Naive B cell (primary cell): ENCODE data around the gene ARID3B. TPM values are rescaled to one million over a fixed set of nuclear protein-coding genes. Genes with fewer than 3 reads are reported as not detected.
"Not testable (repeated sequence)": the region's sequence is repeated elsewhere in the genome, so short reads cannot be mapped to it uniquely, and the experiment has no call there.

Experiments
- ATAC-seq, 2 donors: fragments of 150-1000 bp; cut with Tn5 transposase; 2 replicates each; pipeline ENCODE4 v1.10.0; 2021; ENCODE audit warnings: low read depth in 2 of 2, mild to moderate bottlenecking in 2 of 2, moderate library complexity in 2 of 2
- DNase-seq: peaks from one replicate; pipeline ENCODE4 v3.0.0; 2022
- H3K27ac Mint-ChIP-seq, 6 donors: one replicate each; pipeline ENCODE4 v1.8.0; 2020 to 2022; ENCODE audit warnings: mild to moderate bottlenecking in 6 of 6, mixed read lengths in 6 of 6, moderate library complexity in 5 of 6, inconsistent platforms in 2 of 6
- H3K27me3 Mint-ChIP-seq, 3 donors: one replicate each; pipeline ENCODE4 v1.8.0; 2021 to 2022; ENCODE audit warnings: mixed read lengths in 3 of 3, mild to moderate bottlenecking in 1 of 3
- H3K36me3 Mint-ChIP-seq, 2 donors: one replicate each; pipeline ENCODE4 v1.8.0; 2020 to 2022; ENCODE audit warnings: mixed read lengths in 2 of 2, inconsistent platforms in 1 of 2, mild to moderate bottlenecking in 1 of 2
- H3K4me1 Mint-ChIP-seq, 3 donors: one replicate each; pipeline ENCODE4 v1.8.0; 2020 to 2022; ENCODE audit warnings: mixed read lengths in 3 of 3, inconsistent platforms in 1 of 3, mild to moderate bottlenecking in 1 of 3, moderate library complexity in 1 of 3
- H3K4me3 Mint-ChIP-seq, 8 donors: one replicate each; pipeline ENCODE4 v1.8.0; 2020 to 2022; ENCODE audit warnings: mild to moderate bottlenecking in 8 of 8, mixed read lengths in 8 of 8, moderate library complexity in 8 of 8, inconsistent platforms in 2 of 8
- H3K9me3 Mint-ChIP-seq, 7 donors: one replicate each; pipeline ENCODE4 v1.8.0; 2020 to 2022; ENCODE audit warnings: mixed read lengths in 7 of 7, mild to moderate bottlenecking in 5 of 7, inconsistent platforms in 2 of 7, moderate library complexity in 1 of 7
- polyA plus RNA-seq, 6 donors: library from polyadenylated mRNA; unstranded; fragments of 300-500 nt; fragmentation: Illumina TruSeq; gene quantifications; one replicate each; pipeline ENCODE4 v1.2.3, GENCODE V29; 2021; ENCODE audit warnings: low read depth in 6 of 6

Gene ARID3B
- polyA plus RNA-seq, 6 donors from 2014 or later, result 3.0 to 13.6 (median 5.4) TPM

DNA sequence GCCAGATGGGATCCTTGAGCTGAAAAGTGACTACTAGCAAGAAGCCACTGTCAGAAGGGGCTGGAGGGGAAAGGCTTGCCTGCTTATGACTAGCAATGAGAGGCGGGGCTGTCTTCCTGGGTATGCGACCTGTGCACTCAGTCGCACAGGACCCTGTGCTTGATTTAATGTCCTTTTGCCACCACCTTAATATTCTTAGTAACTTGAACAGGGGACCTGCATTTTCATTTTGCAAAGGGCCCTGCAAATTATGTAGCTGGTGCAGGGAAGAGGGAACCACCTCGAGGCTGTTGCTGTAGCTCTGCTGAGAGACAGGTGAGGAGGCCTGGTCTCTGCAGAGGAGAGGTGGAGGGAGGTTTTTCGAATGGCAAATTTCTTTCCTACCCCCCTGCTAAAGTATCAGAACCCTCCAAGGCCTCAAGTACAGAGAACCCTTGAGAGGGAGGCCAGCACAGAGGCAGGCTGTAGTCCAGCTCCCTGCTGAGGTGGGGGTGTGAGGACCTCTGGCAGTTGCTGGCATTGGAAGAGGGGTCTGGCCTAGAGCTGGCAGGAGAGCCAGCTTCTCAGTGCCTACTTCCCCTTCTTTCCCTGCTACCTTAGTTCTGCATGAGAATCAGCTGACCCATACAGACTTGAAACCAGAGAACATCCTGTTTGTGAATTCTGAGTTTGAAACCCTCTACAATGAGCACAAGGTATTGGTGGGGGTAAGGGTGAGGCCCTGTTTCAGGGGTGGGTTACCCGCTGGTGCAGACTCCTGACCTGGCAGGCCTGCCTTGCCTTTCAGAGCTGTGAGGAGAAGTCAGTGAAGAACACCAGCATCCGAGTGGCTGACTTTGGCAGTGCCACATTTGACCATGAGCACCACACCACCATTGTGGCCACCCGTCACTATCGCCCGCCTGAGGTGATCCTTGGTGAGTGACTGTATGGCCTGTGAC is 86.0 kb downstream of the ARID3B start:
- DNase-seq (peak; percentile 74), ATAC-seq (peak; percentile 78 to 81)
- H3K27me3 Mint-ChIP-seq, result no peaks in the 10 kb centered on the region
- peak overlapping the region; percentile 65 to 89 (median 76) for H3K4me3 Mint-ChIP-seq
- H3K27ac Mint-ChIP-seq, result peak overlapping the region; percentile 90 to 99 (median 96)
- no peaks in the 10 kb centered on the region for H3K9me3 Mint-ChIP-seq
- peaks cover 4 to 8% of the 10 kb centered on the region in 2 donors for H3K36me3 Mint-ChIP-seq
- H3K4me1 Mint-ChIP-seq, result peaks cover 55 to 68% (median 58%) of the 10 kb centered on the region in 3 donors

DNA sequence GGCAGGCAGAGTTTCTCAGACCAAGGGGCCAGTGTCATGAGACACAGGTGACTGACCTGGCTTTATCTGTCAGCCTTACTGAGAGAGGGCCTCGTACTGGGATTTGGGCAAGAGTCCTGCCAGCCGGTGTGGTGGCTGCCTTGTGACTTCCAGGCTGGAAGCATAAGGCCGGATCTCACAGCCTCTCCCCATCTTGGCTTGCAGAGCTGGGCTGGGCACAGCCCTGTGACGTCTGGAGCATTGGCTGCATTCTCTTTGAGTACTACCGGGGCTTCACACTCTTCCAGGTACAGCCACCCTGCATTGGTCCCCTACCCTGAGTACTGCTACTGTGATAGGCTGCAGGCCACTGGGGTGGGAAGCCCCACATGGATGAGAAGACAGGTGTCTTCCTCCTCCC is 86.7 kb downstream of the ARID3B start:
- peaks cover 4 to 8% of the 10 kb centered on the region in 2 donors for H3K36me3 Mint-ChIP-seq

DNA sequence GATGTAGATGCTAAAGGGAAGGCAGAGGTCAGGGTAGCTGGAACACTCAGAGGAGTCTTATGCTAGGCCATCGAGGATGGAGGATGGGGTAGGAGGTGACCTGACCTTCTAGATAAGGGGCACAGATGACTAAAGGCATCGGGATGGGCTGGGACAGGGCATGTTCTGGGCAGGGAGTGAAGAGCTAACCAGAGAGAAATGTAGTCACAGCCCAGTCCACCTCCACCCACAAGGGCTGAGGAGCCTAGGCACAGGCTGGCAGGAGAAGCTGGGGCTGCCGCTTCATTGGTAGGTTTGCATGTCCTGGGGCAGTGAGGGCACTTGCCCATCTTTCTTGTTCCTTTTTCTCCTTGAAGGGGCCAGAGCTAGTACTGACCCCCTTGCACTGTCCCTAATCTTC is 87.2 kb downstream of the ARID3B start:
- H3K4me1 Mint-ChIP-seq, result peaks cover 56 to 71% (median 57%) of the 10 kb centered on the region in 3 donors
- H3K27me3 Mint-ChIP-seq, result no peaks in the 10 kb centered on the region
- H3K36me3 Mint-ChIP-seq, result peaks cover 4 to 8% of the 10 kb centered on the region in 2 donors
- ATAC-seq, result no peak
- peak overlapping the region in 4 of 8 donors; percentile 44 to 89 (median 74) for H3K4me3 Mint-ChIP-seq
- H3K27ac Mint-ChIP-seq, result peak overlapping the region; percentile 16 to 99 (median 89)
- no peaks in the 10 kb centered on the region for H3K9me3 Mint-ChIP-seq
- DNase-seq, result no peak

More for the DNA sequence above, 86.7 kb downstream of the ARID3B start:
- H3K4me3 Mint-ChIP-seq, result peak overlapping the region; percentile 65 to 89 (median 76)
- H3K4me1 Mint-ChIP-seq, result peaks cover 56 to 71% (median 57%) of the 10 kb centered on the region in 3 donors
- ATAC-seq, result no peak
- H3K9me3 Mint-ChIP-seq, result no peaks in the 10 kb centered on the region
- H3K27me3 Mint-ChIP-seq, result no peaks in the 10 kb centered on the region
- no peak for DNase-seq
- H3K27ac Mint-ChIP-seq, result peak overlapping the region; percentile 90 to 99 (median 96)

DNA sequence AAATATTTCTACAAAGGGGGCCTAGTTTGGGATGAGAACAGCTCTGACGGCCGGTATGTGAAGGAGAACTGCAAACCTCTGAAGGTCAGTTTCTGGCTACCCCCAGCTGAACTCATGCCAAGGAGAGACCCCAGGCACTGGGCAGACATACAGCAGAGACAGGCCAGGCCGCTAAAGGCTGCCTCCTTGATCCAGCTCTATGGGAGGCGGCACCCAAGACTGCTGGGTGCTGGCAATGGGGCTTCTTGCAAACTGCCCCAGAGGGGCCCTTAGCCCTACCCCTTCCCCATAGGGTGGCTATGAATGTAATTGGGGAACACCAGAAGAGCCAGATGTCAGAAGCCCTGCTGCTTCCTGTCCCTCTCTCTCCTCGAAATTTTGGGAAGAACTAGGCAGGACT is 87.9 kb downstream of the ARID3B start:
- peak overlapping the region in 5 of 6 donors; percentile 33 to 90 (median 74) for H3K27ac Mint-ChIP-seq
- ATAC-seq (no peak), DNase-seq (no peak)
- no peaks in the 10 kb centered on the region for H3K9me3 Mint-ChIP-seq
- no peaks in the 10 kb centered on the region for H3K27me3 Mint-ChIP-seq
- peaks cover 55 to 71% (median 57%) of the 10 kb centered on the region in 3 donors for H3K4me1 Mint-ChIP-seq
- peak overlapping the region in 4 of 8 donors; percentile 20 to 61 (median 38) for H3K4me3 Mint-ChIP-seq
- peaks cover 4 to 10% of the 10 kb centered on the region in 2 donors for H3K36me3 Mint-ChIP-seq

DNA sequence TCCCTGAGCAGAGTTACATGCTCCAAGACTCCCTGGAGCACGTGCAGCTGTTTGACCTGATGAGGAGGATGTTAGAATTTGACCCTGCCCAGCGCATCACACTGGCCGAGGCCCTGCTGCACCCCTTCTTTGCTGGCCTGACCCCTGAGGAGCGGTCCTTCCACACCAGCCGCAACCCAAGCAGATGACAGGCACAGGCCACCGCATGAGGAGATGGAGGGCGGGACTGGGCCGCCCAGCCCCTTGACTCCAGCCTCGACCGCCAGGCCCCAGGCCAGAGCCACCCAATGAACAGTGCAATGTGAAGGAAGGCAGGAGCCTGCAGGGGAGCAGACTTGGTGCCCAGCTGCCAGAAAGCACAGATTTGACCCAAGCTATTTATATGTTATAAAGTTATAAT is 88.7 kb downstream of the ARID3B start:
- DNase-seq, ATAC-seq: not testable (repeated sequence)
- peaks cover 4 to 18% of the 10 kb centered on the region in 2 donors for H3K36me3 Mint-ChIP-seq

DNA sequence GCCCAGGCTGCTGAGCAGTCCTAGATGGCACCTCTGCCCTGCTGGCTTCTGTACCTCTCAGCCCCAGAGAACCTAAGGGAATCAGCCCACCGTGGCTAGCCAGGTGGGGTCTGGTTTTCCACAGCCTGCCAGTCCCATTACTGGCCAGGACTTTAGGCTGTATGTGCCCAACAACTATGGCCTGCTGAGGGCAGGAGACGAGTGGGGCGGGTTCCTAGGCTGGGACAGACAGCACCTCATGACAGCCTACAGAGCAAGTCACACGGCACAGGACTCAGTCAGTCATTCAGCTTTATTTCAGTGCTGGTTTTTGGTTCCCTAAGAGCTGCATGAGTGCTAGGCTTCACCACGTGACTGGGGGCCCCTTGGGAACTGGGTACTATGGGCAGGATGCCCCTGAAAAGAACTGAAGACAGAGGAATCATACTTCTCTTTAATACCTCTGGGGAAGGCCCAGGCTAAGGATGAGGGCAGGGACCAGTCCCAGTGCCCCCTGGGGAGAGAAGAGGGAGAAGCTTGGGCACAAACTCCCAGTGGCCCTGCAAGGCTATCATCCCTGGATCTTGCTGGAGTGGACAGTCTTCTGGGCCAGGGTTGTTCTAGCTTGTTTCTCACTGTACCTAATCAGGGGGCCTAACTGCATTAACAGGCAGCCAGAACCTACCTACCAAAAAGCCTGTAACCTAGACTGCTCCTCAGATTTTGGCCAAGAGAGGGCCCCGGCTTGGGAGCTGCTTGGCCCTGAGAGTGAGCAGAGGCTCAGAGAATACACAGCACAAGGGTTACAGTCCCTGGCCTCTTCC is 89.5 kb downstream of the ARID3B start:
- peak overlapping the region in 5 of 8 donors; percentile 2 to 78 (median 50) for H3K4me3 Mint-ChIP-seq
- H3K27me3 Mint-ChIP-seq, result no peaks in the 10 kb centered on the region
- ATAC-seq (peak; percentile 68 to 69), DNase-seq (peak; percentile 78)
- peaks cover 56 to 72% (median 57%) of the 10 kb centered on the region in 3 donors for H3K4me1 Mint-ChIP-seq
- H3K36me3 Mint-ChIP-seq, result peaks cover 4 to 23% of the 10 kb centered on the region in 2 donors
- no peaks in the 10 kb centered on the region for H3K9me3 Mint-ChIP-seq
- H3K27ac Mint-ChIP-seq, result peak overlapping the region; percentile 8 to 94 (median 80)

More for the DNA sequence above, 88.7 kb downstream of the ARID3B start:
- H3K4me3 Mint-ChIP-seq, H3K27me3 Mint-ChIP-seq, H3K9me3 Mint-ChIP-seq: not testable (repeated sequence)
- peaks cover 57 to 71% (median 57%) of the 10 kb centered on the region in 3 donors for H3K4me1 Mint-ChIP-seq
- H3K27ac Mint-ChIP-seq, result peak overlapping the region in 5 of 6 donors; percentile 64 to 94 (median 89)

DNA sequence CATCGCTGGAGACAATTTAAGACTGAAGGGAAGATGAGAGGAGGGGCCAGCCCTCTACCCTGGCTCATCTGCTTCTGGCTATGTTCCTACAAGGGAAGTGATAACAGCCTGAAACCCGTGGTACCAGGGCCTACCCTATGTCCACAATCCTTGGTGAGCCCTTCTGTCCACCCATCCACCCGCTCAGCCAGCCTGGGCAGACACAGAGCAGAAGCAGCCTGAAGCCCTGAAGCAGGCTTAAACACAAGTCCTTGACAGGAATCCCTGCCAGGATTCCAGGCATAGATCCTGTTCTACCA is 90.0 kb downstream of the ARID3B start:
- no peak for DNase-seq
- H3K4me1 Mint-ChIP-seq, result peaks cover 56 to 70% (median 61%) of the 10 kb centered on the region in 3 donors

DNA sequence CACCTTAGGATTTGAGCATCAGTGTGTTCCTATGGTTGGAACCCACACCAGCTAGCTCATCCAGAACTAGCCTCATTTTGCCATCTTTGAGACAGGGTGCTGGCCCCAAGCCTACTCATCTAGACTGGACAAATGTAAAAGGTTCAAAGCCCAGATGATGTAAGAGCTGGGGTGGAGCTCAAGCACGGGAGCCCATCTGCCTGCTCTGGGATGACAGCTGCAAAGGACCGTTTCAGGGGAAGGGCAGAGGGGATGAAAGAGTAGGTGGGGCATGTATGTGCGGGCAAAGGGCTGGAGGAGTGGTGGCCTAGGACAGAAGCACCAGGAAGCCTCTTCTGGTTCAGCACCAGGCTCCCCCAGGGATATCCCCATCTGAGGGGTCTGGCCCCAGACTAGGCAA is 90.4 kb downstream of the ARID3B start:
- no peak for ATAC-seq
- Mint-ChIP-seq H3K4me3 (peak overlapping the region in 1 of 8 donors; percentile 10), H3K4me1 (peaks cover 57 to 67% (median 62%) of the 10 kb centered on the region in 3 donors), H3K27me3 (no peaks in the 10 kb centered on the region), H3K36me3 (peaks cover 12 to 32% of the 10 kb centered on the region in 2 donors), H3K27ac (peak overlapping the region in 2 of 6 donors; percentile 38 to 65), H3K9me3 (no peaks in the 10 kb centered on the region)
- no peak for DNase-seq

More for the DNA sequence above, 90.0 kb downstream of the ARID3B start:
- no peaks in the 10 kb centered on the region for H3K9me3 Mint-ChIP-seq
- ATAC-seq, result no peak
- H3K27me3 Mint-ChIP-seq, result no peaks in the 10 kb centered on the region
- peak overlapping the region in 4 of 6 donors; percentile 38 to 94 (median 77) for H3K27ac Mint-ChIP-seq
- H3K4me3 Mint-ChIP-seq, result no peak overlapping the region
- peaks cover 9 to 28% of the 10 kb centered on the region in 2 donors for H3K36me3 Mint-ChIP-seq

DNA sequence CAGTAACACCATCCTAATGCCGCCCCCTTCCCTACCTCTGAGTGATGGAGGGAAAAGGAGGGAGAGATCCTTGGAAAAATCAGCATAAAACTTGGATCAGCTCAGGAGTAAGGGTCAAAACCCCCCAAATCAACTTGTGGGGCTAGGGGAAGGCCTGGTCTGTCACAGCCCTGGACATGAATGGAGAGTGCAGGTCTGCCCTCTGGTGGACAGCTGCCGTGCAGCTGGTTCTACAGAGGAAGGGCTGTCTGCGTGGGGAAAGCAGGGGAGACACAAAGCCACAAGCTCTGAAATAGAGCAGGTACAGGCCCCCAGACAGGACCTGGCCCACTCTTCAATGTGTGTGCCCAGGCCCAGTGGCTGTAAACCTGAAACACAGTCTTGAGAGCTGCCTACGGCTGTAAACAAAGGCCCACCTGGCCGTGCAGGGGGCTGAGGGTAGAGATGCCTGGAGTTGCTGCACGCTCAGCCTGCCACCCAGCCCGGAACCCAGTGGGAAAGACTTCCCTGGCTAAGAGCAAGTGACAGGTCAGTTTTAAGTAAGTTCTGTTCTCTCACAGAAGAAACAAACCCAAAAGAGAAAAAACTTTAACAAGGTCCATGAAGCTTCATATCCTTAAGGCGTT is 91.0 kb downstream of the ARID3B start:
- Mint-ChIP-seq H3K27me3 (no peaks in the 10 kb centered on the region), H3K4me3 (no peak overlapping the region), H3K9me3 (no peaks in the 10 kb centered on the region), H3K36me3 (peaks cover 18 to 32% of the 10 kb centered on the region in 2 donors), H3K27ac (peak overlapping the region in 4 of 6 donors; percentile 37 to 65 (median 40)), H3K4me1 (peaks cover 54 to 61% (median 56%) of the 10 kb centered on the region in 3 donors)
- peak; percentile 20 to 26 for ATAC-seq
- DNase-seq, result peak; percentile 60

DNA sequence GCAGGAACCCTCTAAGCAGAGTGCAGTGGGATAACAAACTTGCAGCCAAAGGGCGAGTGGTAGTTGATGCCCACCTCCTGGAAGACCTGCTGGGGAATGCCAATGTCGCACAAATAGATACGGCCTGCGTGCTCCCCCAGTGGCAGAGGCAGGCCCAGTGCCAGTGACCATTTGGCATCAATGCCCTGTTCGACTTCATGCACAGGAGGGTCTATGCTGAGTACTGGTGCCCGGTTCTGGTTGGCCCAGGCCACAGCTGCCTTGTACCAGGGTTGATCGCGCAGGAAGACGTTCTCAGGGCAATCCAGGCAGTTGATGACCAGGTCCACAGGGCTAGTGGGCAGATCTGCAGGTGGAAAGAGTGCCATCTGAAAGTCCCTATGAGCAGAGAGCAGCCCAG is 91.6 kb downstream of the ARID3B start:
- Mint-ChIP-seq H3K4me1 (peaks cover 49 to 55% (median 50%) of the 10 kb centered on the region in 3 donors), H3K36me3 (peaks cover 13 to 32% of the 10 kb centered on the region in 2 donors), H3K9me3 (no peaks in the 10 kb centered on the region), H3K27me3 (no peaks in the 10 kb centered on the region), H3K4me3 (no peak overlapping the region), H3K27ac (no peak overlapping the region)
- ATAC-seq, result no peak
- DNase-seq, result no peak

DNA sequence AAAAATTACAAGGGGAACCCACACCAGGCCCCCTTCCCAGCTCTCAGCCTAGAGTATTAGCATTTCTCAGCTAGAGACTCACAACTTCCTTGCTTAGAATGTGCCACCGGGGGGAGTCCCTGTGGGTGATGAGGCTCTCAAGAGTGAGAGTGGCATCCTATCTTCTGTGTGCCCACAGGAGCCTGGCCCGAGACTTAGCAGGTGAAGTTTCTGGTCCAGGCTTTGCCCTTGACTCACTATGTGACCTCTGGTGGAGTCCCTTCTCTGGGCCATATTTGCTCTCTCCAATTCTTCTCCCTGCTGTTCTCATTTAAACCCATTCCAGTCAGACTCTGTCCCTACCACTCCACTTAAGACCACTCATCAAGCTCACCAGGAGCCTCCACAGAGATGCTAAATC is 92.8 kb downstream of the ARID3B start:
- Mint-ChIP-seq H3K36me3 (peaks cover 13 to 34% of the 10 kb centered on the region in 2 donors), H3K27ac (no peak overlapping the region), H3K4me3 (no peak overlapping the region), H3K27me3 (no peaks in the 10 kb centered on the region), H3K9me3 (no peaks in the 10 kb centered on the region), H3K4me1 (peaks cover 38 to 43% (median 41%) of the 10 kb centered on the region in 3 donors)
- no peak for ATAC-seq
- DNase-seq, result no peak

DNA sequence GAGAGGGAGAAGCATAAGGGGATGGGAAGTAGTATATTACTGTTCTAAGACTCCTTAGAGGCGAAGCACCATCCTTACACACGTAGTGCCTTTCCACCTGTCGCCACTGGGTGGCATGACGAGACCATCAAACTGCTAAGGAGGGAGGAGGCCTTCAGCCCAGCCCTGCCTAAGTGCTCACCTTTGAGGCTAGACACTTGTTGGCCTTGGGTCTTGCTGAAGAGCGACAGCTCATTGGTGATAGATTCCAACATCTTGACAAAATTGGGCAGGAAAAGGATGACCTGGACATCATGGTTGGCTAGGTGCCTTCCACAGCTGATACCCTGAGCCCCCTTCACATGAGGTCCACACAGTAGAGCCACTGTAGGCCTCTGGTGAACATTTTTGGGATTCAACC is 94.2 kb downstream of the ARID3B start:
- DNase-seq, result peak; percentile 67
- H3K27me3 Mint-ChIP-seq, result no peaks in the 10 kb centered on the region
- H3K36me3 Mint-ChIP-seq, result peaks cover 13 to 41% of the 10 kb centered on the region in 2 donors

DNA sequence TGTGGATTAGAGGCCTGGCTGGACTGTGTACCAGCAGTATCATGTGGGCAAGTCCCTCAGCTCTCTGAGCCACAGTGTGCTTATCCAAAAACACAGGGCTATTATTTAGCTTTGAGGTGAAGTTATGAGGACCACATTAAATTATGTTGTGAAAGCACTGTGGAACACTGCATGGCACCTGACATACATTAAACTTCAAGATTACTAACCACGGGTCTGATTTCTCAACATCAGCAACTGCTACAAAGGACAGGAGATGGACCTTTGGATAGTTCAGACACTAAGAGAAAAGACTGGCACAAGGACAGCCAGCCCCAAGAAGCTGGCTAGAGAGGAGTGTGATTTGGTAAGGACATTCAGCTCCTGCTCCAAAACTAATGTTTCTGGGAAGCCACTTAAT is 96.0 kb downstream of the ARID3B start:
- Mint-ChIP-seq H3K4me3 (no peak overlapping the region), H3K27ac (peak overlapping the region in 1 of 6 donors; percentile 62), H3K4me1 (peaks cover 10 to 17% (median 15%) of the 10 kb centered on the region in 3 donors), H3K9me3 (no peaks in the 10 kb centered on the region), H3K27me3 (no peaks in the 10 kb centered on the region), H3K36me3 (peaks cover 13 to 41% of the 10 kb centered on the region in 2 donors)
- no peak for DNase-seq
- no peak for ATAC-seq

More for the DNA sequence above, 94.2 kb downstream of the ARID3B start:
- peak; percentile 57 to 62 for ATAC-seq
- H3K4me3 Mint-ChIP-seq, result no peak overlapping the region
- H3K27ac Mint-ChIP-seq, result peak overlapping the region in 2 of 6 donors; percentile 4 to 68
- peaks cover 25 to 32% (median 31%) of the 10 kb centered on the region in 3 donors for H3K4me1 Mint-ChIP-seq
- H3K9me3 Mint-ChIP-seq, result no peaks in the 10 kb centered on the region
